Fibroblast of the aortic adventitia (primary cell): ENCODE results near the gene BCAM. TPM values are rescaled to one million over a fixed set of nuclear protein-coding genes. Genes with fewer than 3 reads are reported as not detected.
"Not testable (repeated sequence)": the region's sequence is repeated elsewhere in the genome, so short reads cannot be mapped to it uniquely, and the experiment has no call there.

ENCODE experiments used
- DNase-seq: peaks from one replicate; pipeline ENCODE4 v3.0.0-alpha.2; 2010; ENCODE audit warnings: low read depth
- H3K4me3 ChIP-seq: 2 replicates; pipeline ENCODE4 v1.5.1; 2011; ENCODE audit warnings: low read depth, mild to moderate bottlenecking, control low read depth, low read length, moderate library complexity
- total RNA-seq: library from RNA; depleted of rRNA; stranded (reverse); fragments of >200 nt; gene quantifications from 2 replicates; pipeline ENCODE4 v1.2.3, GENCODE V29; 2012; ENCODE audit warnings: low replicate concordance
- TF ChIP-seq, protein P1 (sequence below): IDR thresholded peaks from 2 replicates; pipeline ENCODE4 v1.5.1; 2011; ENCODE audit warnings: mild to moderate bottlenecking, low read length, control low read depth, inconsistent platforms; ENCODE audit not compliant: insufficient read depth

The BCAM gene
- total RNA-seq, 1 donor, result 5.9 TPM

DNA sequence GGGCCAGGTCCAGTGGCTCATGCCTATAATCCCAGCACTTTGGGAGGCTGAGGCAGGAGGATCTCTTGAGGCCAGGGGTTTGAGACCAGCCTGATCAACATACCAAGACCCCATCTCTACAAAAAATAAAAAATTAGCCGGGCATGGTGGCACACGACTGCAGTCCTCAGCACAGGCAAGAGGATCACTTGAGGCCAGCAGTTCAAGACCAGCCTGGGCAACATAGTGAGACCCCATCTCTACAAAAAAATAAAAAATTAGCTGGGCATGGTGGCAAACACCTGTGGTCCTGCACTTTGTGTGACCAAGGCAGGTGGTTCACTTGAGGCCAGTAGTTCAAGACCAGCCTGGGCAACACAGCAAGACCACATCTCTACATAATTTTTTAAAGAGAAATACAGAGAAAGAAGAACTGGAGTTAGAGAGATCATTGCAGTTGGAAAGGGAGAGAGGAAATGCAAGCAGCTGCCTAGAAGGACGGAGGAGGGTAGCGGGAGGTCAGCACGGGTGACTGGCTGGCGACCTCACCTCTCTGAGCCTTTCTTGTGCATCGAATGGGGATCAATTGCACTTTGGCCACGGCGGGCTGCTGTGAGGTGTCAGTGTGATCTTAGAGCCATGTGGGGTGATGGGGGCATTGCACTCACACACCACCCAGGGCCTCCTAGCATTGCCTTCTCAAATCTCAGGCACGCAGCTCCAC is 13.9 kb downstream of the BCAM start:
- TF ChIP-seq, protein P1, sequence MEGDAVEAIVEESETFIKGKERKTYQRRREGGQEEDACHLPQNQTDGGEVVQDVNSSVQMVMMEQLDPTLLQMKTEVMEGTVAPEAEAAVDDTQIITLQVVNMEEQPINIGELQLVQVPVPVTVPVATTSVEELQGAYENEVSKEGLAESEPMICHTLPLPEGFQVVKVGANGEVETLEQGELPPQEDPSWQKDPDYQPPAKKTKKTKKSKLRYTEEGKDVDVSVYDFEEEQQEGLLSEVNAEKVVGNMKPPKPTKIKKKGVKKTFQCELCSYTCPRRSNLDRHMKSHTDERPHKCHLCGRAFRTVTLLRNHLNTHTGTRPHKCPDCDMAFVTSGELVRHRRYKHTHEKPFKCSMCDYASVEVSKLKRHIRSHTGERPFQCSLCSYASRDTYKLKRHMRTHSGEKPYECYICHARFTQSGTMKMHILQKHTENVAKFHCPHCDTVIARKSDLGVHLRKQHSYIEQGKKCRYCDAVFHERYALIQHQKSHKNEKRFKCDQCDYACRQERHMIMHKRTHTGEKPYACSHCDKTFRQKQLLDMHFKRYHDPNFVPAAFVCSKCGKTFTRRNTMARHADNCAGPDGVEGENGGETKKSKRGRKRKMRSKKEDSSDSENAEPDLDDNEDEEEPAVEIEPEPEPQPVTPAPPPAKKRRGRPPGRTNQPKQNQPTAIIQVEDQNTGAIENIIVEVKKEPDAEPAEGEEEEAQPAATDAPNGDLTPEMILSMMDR, result no peak
- no peak for DNase-seq
- no peak overlapping the region for H3K4me3 ChIP-seq

DNA sequence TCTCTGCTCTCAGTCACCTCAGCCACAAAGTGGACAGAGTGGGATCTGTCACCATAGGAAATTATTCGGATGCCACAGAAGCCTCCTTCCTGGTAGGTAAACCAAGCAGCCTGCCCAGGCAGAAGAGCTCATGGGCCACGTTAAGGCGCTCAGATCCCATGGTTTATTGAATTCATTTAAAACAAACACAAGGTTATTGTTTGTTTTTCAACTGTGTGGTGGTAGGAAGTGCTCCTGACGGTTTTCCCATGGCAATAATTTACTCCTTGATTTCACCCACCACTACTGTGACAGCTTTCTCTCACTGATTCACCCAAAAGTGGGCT is 14.4 kb downstream of the BCAM start:
- no peak overlapping the region for H3K4me3 ChIP-seq
- TF ChIP-seq, protein P1, result no peak
- no peak for DNase-seq

DNA sequence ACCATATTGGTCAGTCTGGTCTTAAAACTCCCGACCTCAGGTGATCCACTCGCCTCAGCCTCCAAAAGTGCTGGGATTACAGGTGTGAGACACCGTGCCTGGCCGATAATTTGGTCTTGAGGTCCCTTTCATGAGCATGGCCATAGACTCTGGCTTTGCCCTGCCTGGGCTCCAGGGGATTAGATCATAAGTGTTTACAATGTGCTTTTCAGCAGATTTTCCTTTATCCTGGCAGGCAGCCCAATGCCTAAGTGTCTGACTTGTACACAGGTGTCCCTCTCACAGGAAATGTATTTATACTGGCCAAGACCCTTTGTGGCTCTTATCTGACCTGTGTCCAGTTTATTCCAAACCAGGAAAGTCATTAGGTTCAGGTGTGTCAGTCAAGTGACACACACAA is 15.9 kb downstream of the BCAM start:
- TF ChIP-seq, protein P1, result no peak
- DNase-seq, result no peak
- no peak overlapping the region for H3K4me3 ChIP-seq

DNA sequence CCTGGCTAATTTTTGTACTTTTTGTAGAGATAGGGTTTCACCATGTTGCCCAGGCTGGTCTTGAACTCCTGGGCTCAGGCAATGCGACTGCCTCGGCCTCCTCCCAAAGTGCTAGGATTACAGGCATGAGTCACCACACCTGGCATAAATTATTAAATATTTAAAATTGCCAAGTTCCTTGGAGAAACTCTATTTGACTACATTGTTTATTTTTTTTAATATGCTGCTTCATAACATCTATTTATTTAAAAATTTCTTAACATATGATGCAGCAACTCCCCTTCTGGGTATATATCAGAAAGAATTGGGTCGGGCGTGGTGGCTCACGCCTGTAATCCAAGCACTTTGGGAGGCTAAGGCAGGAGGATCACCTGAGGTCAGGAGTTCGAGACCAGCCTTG is 24.0 kb downstream of the BCAM start:
- H3K4me3 ChIP-seq, DNase-seq: not testable (repeated sequence)

DNA sequence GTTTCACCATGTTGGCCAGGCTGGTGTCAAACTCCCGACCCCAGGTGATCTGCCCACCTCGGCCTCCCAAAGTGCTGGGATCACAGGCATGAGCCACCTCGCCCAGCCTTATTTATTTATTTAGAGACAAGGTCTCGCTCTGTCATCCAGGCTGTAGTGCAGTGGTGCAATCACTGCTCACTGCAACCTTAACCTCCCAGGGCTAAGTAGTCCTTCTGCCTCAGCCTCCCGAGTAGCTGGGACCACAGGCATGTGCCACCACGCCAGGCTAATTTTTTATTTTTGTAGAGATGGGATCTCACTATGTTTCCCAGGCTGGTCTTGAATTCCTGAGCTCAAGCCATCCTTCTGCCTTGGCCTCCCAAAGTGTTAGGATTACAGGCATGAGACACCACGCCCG is 25.5 kb downstream of the BCAM start:
- not testable (repeated sequence) for DNase-seq

DNA sequence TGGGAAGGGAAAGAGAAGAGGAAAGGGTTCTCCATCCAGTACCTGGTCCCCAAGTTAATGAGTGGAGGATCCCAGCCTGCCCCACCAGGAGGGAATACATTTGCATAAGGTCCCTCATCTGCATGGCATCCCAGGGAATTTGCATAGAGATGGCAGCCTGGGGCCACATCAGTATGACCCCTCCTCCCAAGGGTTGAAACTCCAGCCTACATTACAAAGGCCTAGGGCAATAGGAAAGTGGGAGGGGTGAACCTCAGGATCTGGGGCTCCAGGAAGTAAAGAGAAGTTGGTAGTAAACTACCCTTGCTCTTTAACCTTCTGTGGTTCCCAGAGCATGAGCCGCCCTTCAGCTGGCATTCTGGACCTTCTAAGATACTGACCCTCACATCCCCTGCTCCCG is 30.4 kb downstream of the BCAM start:
- TF ChIP-seq, protein P1, result no peak
- DNase-seq, result no peak
- H3K4me3 ChIP-seq, result no peak overlapping the region

More for the DNA sequence above, 25.5 kb downstream of the BCAM start:
- not testable (repeated sequence) for H3K4me3 ChIP-seq

DNA sequence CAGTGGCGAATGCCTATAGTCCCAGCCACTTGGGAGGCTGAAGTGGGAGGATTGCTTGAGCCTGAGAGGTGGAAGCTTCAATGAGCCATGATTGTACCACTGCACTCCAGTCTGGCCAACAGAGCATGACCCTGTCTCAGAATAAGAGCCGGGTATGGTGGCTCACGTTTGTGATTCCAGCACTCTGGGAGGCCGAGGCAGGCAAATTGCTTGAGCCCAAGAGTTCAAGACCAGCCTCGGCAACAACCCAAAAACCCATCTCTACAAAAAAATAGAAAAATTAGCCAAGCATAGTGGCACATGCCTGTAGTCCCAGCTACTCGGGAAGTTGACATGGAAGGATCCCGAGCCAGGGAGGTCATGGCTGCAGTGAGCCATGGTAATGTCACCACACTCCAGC is 31.9 kb downstream of the BCAM start:
- DNase-seq, result no peak
- TF ChIP-seq, protein P1, result no peak

DNA sequence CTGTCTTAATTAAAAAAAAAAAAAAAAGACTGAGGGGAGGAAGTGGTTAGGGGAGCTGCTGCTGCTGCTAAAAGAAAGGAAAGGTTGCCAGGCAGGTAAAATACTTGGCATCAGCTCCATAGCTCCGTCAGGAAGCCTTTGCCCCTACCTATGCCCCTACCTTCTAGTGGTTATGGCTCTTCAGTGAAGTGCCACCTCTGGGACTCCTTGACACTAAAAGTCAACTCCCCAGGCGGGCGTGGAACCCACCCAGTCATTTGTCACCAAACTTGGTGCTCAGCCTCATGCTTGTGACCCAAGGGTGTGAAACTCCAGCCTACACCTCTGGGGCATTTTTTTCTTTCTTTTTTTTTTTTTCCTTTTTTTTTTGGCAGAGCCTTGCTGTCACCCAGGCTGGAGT is 32.3 kb downstream of the BCAM start:
- H3K4me3 ChIP-seq, result no peak overlapping the region
- TF ChIP-seq, protein P1, result no peak
- DNase-seq, result no peak

More for the DNA sequence above, 31.9 kb downstream of the BCAM start:
- H3K4me3 ChIP-seq, result no peak overlapping the region
